Gastrocnemius medialis (tissue), 4 donors: ENCODE data around the gene FBXW11.

Experiments
- POLR2A ChIP-seq, 2 donors: fragments of 450-650 bp; IDR thresholded peaks; one replicate each; pipeline ENCODE4 v1.6.1; 2017; ENCODE audit warnings: antibody characterized with exemption in 2 of 2, mild to moderate bottlenecking in 2 of 2, moderate library complexity in 2 of 2
- TF ChIP-seq, protein P1 (sequence below), 5 experiments: fragments of 450-650 bp in 3 of 5; fragments of 200-600 bp in 2 of 5; sonication (generic) in 2 of 5; IDR thresholded peaks in 4 of 5; conservative IDR thresholded peaks in 1 of 5; 1 replicate in 4 of 5; 2 replicates in 1 of 5; pipeline ENCODE4 v1.5.1; 2016 to 2019; ENCODE audit warnings: antibody characterized with exemption in 5 of 5, mild to moderate bottlenecking in 3 of 5, moderate library complexity in 3 of 5

DNA sequence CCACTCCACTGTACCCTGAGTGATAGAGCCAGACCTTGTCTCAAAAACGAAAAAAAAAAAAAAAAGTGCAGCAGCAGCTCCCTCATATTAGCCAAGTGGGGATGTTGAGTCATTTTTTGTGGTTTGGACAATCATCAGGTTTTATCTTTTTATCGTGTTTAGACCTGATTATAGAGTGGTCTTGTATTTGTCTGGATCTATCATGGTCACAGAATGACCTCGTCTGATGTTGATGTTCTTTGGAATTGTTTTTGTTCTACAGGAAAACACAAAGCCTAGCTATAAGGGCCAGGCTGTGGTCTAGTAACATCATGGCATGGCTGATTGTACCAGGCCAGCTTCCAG lies 1.6 kb upstream of the FBXW11 start:
- TF ChIP-seq, protein P1, sequence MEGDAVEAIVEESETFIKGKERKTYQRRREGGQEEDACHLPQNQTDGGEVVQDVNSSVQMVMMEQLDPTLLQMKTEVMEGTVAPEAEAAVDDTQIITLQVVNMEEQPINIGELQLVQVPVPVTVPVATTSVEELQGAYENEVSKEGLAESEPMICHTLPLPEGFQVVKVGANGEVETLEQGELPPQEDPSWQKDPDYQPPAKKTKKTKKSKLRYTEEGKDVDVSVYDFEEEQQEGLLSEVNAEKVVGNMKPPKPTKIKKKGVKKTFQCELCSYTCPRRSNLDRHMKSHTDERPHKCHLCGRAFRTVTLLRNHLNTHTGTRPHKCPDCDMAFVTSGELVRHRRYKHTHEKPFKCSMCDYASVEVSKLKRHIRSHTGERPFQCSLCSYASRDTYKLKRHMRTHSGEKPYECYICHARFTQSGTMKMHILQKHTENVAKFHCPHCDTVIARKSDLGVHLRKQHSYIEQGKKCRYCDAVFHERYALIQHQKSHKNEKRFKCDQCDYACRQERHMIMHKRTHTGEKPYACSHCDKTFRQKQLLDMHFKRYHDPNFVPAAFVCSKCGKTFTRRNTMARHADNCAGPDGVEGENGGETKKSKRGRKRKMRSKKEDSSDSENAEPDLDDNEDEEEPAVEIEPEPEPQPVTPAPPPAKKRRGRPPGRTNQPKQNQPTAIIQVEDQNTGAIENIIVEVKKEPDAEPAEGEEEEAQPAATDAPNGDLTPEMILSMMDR (IDR thresholded peaks at IDR 0.05 in 4 of 5, conservative IDR thresholded peaks at IDR 0.05 in 1 of 5): no peak
- no peak for TF ChIP-seq POLR2A (IDR thresholded peaks at IDR 0.05)
